GM18502 (cell line): Measurements from ENCODE around the gene SPTLC3.

ENCODE experiments used
- ATAC-seq: cut with Tn5 transposase; IDR thresholded peaks from one replicate; pipeline ENCODE4 v1.9.1; 2021; ENCODE audit warnings: mild to moderate bottlenecking; ENCODE audit not compliant: unreplicated experiment, poor library complexity

Gene SPTLC3

GRCh38 chr20:12984069-12984765 is 24.6 kb upstream of the SPTLC3 start:
- ATAC-seq, result no peak

GRCh38 chr20:12984863-12985262 is 23.9 kb upstream of the SPTLC3 start:
- no peak for ATAC-seq

DNA sequence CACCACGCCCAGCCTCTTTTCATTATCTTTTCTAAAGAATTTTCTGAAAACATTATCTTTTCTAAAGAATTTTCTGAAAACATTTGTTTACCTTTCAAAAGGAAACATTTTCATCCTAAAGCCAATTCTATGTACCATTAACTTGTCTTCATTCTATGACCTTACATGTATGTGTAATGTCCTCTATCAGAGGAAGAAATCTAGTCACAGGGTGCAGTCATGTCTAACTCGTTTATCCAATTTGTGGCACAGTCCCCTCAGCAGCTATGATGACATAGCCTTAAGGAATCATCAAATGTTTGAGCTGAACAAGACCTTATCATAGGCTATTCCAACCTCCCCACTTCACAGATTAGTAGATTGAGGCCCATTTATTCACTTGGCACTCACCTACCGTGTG is 21.5 kb upstream of the SPTLC3 start:
- no peak for ATAC-seq

- ATAC-seq, result no peak
Observed at GRCh38 chr20:12989586-12990115, 19.1 kb upstream of the SPTLC3 start.

DNA sequence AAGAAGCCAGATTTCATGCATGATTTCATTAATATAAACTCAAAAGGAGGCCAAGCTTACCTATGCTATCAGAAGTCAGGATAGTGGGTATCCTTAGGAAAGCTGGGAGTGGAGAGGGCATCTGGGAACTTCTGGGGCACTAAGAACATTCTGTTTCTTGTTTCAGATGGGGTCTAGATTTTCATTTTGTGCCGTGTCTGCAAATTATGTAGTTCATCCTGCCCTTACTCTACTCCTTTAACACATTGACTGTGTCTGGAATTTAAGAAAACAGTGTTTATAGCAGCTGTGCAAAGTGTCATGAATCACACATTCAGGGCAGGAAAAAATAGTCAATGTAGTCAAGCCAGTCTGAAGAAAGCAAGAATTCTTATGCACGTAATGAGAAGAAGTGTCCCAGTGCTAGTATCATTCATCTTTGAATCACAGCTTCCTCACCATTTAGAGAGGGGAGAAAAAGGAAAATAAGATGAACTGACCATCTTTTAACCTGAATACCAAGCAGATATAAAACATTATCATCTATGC is 11.6 kb upstream of the SPTLC3 start:
- ATAC-seq, result no peak

DNA sequence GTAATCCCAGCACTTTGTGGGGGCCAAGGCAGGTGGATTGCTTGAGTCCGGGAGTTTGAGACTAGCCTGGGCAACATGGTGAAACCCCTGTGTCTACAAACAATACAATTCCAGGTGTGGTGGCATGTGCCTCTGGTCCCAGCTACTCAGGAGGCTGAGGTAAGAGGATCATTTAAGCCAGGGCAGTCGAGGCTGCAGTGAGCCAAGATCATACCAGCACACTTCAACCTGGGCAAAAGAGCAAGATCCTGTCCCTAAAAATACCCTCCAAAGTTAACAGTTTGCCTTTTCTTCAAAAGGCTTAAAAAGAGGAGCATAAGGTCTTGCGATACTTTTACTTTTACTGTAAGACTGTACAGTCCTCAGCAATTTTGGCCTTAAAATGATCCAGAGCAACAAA is 10.7 kb upstream of the SPTLC3 start:
- no peak for ATAC-seq

- ATAC-seq, result no peak
Observed at GRCh38 chr20:12999201-12999600, 9.6 kb upstream of the SPTLC3 start.

- no peak for ATAC-seq
Observed at GRCh38 chr20:13002251-13002650, 6.5 kb upstream of the SPTLC3 start.

- ATAC-seq, result no peak
Observed at GRCh38 chr20:13006825-13007224, 1.9 kb upstream of the SPTLC3 start.

- ATAC-seq, result no peak
Observed at GRCh38 chr20:13007596-13007995, 1.2 kb upstream of the SPTLC3 start.

GRCh38 chr20:13009682-13010406 is 1.1 kb downstream of the SPTLC3 start:
- peak; percentile 98 for ATAC-seq

DNA sequence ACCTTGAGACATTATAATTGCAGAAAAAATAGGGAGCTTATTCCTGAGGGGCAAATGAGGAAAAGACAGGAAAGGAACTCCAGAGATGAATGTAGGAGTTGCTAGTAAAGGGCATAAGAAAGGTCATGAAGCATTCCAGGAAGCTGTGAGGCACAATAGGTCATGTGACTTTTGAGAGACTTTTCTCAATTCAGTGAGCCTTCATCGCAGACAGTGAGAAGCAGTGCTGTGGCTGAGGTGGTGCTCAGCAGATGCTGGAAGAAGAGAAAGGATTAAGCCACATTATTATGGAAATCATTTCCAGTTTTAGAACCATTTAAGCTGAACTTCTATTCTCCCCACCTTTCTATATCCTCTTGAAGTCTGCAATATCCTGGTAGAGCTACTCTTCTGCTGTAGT is 4.1 kb downstream of the SPTLC3 start:
- no peak for ATAC-seq

GRCh38 chr20:13013411-13013810 is 4.6 kb downstream of the SPTLC3 start:
- ATAC-seq, result no peak

DNA sequence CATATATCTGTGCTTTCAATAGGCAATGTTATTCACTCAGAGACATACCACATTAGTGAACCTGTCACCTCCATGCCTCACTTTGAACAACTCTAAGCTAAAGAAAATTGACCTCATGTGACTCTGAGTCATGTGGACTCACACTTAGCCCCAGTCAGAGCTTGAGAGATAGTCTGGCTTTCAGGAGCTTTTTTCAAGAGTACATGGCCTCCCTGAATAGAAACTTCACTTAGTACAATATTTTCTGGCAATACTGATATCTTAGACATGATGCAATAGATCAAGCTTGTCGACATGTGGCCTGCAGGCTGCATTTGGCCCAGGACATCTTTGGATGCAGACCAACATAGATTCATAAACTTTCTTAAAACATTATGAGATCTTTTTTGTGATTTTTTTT is 8.5 kb downstream of the SPTLC3 start:
- no peak for ATAC-seq

DNA sequence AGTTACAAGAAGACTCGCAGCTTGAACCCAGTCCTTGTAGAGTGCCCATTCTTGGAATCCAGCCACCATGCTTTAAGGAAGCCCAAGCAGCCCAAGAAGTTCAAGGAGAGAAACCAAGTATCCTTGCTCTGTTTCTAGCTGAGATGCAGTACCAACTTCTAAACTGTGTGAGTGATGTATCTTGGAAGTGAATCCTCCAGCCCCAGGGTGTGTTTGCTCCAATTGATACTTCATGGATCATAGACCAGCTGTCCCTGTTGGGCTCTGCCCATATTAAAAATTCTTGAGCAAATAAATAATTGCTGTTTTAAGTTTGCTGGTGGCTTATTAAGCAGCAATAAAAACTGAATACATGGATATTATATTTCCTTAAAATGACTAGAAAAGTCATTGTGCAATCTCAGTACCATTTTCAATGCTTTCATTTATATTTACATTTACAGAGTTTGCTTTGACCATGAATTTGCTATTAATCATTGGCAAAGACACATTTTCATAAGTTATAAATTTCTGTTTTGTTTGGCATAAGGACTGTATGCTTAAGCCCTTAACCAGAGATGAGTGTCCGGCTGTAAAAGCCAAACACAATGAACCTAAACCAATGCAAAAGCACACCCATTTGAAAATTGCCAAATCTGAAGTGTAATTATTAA is 9.2 kb downstream of the SPTLC3 start:
- no peak for ATAC-seq

DNA sequence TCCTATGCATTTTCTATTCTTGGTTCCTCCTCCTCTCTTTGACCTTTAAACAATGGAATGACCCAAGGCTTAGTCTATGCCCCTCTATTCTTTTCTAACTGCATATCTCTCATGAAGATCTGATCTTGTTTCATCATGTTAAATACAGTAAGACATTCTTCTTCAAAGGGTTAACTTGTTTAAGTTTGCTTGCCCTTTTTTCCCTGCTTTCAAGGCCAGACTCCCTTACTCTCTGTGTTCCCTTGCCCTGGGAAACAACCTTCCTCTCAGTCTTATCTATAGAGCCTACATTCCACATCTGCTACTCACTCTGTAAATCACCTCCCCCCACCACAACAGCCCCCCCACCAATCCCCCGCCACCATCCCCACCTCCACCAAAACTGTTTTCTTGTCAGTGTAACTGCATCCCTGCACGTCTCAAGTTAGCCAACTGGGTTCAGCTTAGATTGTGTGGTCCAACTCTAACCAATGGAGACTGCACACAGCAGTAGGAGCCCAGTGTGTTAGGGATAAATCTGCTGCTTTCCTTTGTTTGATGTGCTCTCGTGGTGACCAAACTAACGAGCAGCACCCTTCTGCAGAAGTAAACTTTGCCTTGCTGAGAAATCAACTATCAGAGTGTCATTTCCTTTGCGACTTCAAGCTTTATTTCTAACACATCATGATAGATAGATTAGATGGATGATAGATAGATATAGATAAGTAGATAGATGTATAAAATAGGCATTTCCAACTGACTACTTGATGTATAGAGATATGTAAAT is 12.6 kb downstream of the SPTLC3 start:
- no peak for ATAC-seq

GRCh38 chr20:13022401-13023155 is 13.8 kb downstream of the SPTLC3 start:
- ATAC-seq, result no peak

- ATAC-seq, result no peak
Observed at GRCh38 chr20:13024596-13024995, 15.8 kb downstream of the SPTLC3 start.

DNA sequence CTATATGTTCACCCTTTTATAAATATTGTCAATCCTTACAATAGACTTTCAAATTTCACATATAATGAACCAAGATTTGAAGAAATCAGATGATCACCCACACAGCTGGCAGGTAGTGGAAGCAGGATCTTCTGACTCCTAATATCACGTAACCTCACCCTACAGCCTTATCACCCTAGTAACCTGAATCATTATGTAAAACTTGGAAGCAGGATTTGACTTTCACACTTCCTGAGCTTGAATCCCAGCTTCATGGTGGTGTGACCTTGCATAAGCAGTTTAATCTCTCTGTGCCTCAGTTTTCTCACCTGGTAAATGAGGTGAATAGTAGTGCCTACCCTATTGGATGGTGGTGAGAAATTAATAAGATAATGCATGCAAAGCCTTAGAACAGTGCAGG is 16.4 kb downstream of the SPTLC3 start:
- ATAC-seq, result no peak

DNA sequence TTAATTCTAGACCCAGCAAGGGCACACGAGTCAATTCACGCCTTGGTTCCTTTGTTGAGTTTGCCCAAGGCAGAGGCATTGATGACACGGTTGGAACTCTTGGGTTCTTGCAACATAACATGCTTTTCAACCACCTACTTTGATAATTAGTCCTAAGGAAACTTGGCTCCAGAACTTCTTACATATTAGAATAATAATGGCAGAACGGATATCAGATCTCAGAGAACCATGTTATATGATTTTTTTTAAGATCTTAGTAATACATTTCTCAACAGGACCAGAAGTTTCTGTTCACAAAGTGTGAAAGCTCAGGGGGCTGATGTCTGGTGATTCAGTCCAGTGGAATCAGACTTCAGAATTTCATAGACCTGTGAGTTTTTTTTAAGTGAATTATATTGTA is 19.2 kb downstream of the SPTLC3 start:
- ATAC-seq, result no peak
